Body of pancreas (tissue), 4 donors: ENCODE data around the gene HASPIN. TPM values are rescaled to one million over a fixed set of nuclear protein-coding genes. Genes with fewer than 3 reads are reported as not detected.

Source experiments
- ATAC-seq: fragments of 150-250 bp; one replicate; pipeline ENCODE4 v1.9.1; 2016
- DNase-seq, 4 donors: peaks; one replicate each; pipeline ENCODE4 v3.0.0-alpha.2; 2019
- H3K27ac ChIP-seq, 4 donors: fragments of 200-600 bp; sonication (generic); 1 replicate in 3 of 4; 2 replicates in 1 of 4; pipeline versions ENCODE4 v1.5.1 to v1.6.1; 2016 to 2019; ENCODE audit warnings: mild to moderate bottlenecking in 1 of 4, mixed read lengths in 1 of 4, moderate library complexity in 1 of 4
- H3K27me3 ChIP-seq, 2 donors: fragments of 200-600 bp; sonication (generic); one replicate each; pipeline ENCODE4 v1.6.0; 2016; ENCODE audit warnings: mild to moderate bottlenecking in 1 of 2
- H3K36me3 ChIP-seq, 2 donors: fragments of 200-600 bp; sonication (generic); replicated peaks in 1 of 2; 2 replicates each; pipeline ENCODE4 v1.5.1; 2016; ENCODE audit warnings: low read depth in 2 of 2; ENCODE audit not compliant: insufficient read depth in 1 of 2
- H3K4me1 ChIP-seq: fragments of 200-600 bp; sonication (generic); one replicate; pipeline ENCODE4 v1.6.0; 2016
- H3K4me3 ChIP-seq, 2 donors: fragments of 200-600 bp; sonication (generic); 1 replicate in 1 of 2; 2 replicates in 1 of 2; pipeline ENCODE4 v1.5.1; 2016 to 2019
- H3K9me3 ChIP-seq, 3 donors: fragments of 200-600 bp; sonication (generic); 1 replicate in 2 of 3; 2 replicates in 1 of 3; pipeline ENCODE4 v1.5.1; 2016
- CTCF ChIP-seq, 7 experiments: fragments of 450-650 bp in 4 of 7; fragments of 200-600 bp in 3 of 7; sonication (generic) in 3 of 7; IDR thresholded peaks; one replicate each; pipeline ENCODE4 v1.5.1; 2016 to 2019; ENCODE audit warnings: antibody characterized with exemption in 7 of 7
- POLR2A ChIP-seq, 3 donors: fragments of 450-650 bp; IDR thresholded peaks; one replicate each; pipeline ENCODE4 v1.6.1; 2016; ENCODE audit warnings: antibody characterized with exemption in 3 of 3, mild to moderate bottlenecking in 2 of 3
- WGBS, 2 donors: methylation state at CpG; one replicate each; pipeline ENCODE4 v1.1.5; 2017; 5-methylcytosine and 5-hydroxymethylcytosine counted together
- intact Hi-C: fragments of 100-400 bp; cut with DNase I; formaldehyde crosslinking; loops from one replicate; pipeline ENCODE4 v1.15.1; 2023
- total RNA-seq, 2 donors: library from RNA; depleted of rRNA; stranded (reverse); fragments of >200 nt; gene quantifications; one replicate each; pipeline ENCODE4 v1.1.0, GENCODE V29; 2016

HASPIN gene
- total RNA-seq, 2 donors from 2014 or later: not detected

- no peak overlapping the region for H3K4me3 ChIP-seq
- WGBS, 2 donors: 68 to 70% methylated on average over 3 of the region's 3 CpGs
- no peaks in the 10 kb centered on the region for H3K4me1 ChIP-seq
- no peak for TF ChIP-seq POLR2A (IDR thresholded peaks at IDR 0.05)
- no peak for TF ChIP-seq CTCF (IDR thresholded peaks at IDR 0.05)
- H3K27ac ChIP-seq: no peak overlapping the region
- no peak for DNase-seq
- H3K36me3 ChIP-seq: no peaks in the 10 kb centered on the region
- H3K27me3 ChIP-seq: no peaks in the 10 kb centered on the region
- intact Hi-C loops: no loop called here
- peaks cover 0 to 9% (median 0%) of the 10 kb centered on the region in 3 donors for H3K9me3 ChIP-seq
- ATAC-seq: no peak
Measured at GRCh38 chr17:3763777-3764170, 40.1 kb downstream of the HASPIN start.

GRCh38 chr17:3765981-3766380 is 42.3 kb downstream of the HASPIN start:
- intact Hi-C loops: no loop called here
- Histone ChIP-seq H3K4me3 (no peak overlapping the region), H3K4me1 (no peaks in the 10 kb centered on the region), H3K27me3 (no peaks in the 10 kb centered on the region), H3K27ac (no peak overlapping the region), H3K9me3 (no peaks in the 10 kb centered on the region), H3K36me3 (no peaks in the 10 kb centered on the region)
- ATAC-seq: no peak
- TF ChIP-seq POLR2A (IDR thresholded peaks at IDR 0.05) (no peak), CTCF (IDR thresholded peaks at IDR 0.05) (no peak)
- no peak for DNase-seq
- 76 to 83% methylated on average over 9 of the region's 9 CpGs for WGBS, 2 donors

GRCh38 chr17:3766779-3767178 is 43.1 kb downstream of the HASPIN start:
- TF ChIP-seq CTCF (IDR thresholded peaks at IDR 0.05) (no peak), POLR2A (IDR thresholded peaks at IDR 0.05) (no peak)
- WGBS, 2 donors: 85 to 93% methylated on average over 8 of the region's 8 CpGs
- intact Hi-C loops: no loop called here

GRCh38 chr17:3768341-3768740 is 44.6 kb downstream of the HASPIN start:
- TF ChIP-seq POLR2A (IDR thresholded peaks at IDR 0.05): no peak
- no peak for TF ChIP-seq CTCF (IDR thresholded peaks at IDR 0.05)
- no peak for DNase-seq

More at GRCh38 chr17:3766779-3767178, 43.1 kb downstream of the HASPIN start:
- DNase-seq (no peak), ATAC-seq (no peak)
- Histone ChIP-seq H3K36me3 (no peaks in the 10 kb centered on the region), H3K4me3 (no peak overlapping the region), H3K27me3 (no peaks in the 10 kb centered on the region), H3K9me3 (no peaks in the 10 kb centered on the region), H3K27ac (no peak overlapping the region), H3K4me1 (no peaks in the 10 kb centered on the region)

GRCh38 chr17:3768769-3769168 is 45.1 kb downstream of the HASPIN start:
- no peaks in the 10 kb centered on the region for H3K4me1 ChIP-seq
- no peaks in the 10 kb centered on the region for H3K9me3 ChIP-seq
- WGBS, 2 donors: 60 to 69% methylated on average over 6 to 8 of the region's 8 CpGs
- no peaks in the 10 kb centered on the region for H3K27me3 ChIP-seq
- H3K27ac ChIP-seq: no peak overlapping the region
- no peak overlapping the region for H3K4me3 ChIP-seq
- no peak for TF ChIP-seq POLR2A (IDR thresholded peaks at IDR 0.05)
- no peak for TF ChIP-seq CTCF (IDR thresholded peaks at IDR 0.05)
- no peaks in the 10 kb centered on the region for H3K36me3 ChIP-seq
- intact Hi-C loops: no loop called here
- ATAC-seq: no peak
- no peak for DNase-seq

More at GRCh38 chr17:3768341-3768740, 44.6 kb downstream of the HASPIN start:
- ATAC-seq: no peak
- Histone ChIP-seq H3K27me3 (no peaks in the 10 kb centered on the region), H3K4me1 (no peaks in the 10 kb centered on the region), H3K4me3 (no peak overlapping the region), H3K27ac (no peak overlapping the region), H3K9me3 (no peaks in the 10 kb centered on the region), H3K36me3 (no peaks in the 10 kb centered on the region)
- intact Hi-C loops: no loop called here
- WGBS, 2 donors: 77 to 78% methylated on average over 9 of the region's 9 CpGs
